Activated CD8-positive, alpha-beta memory T cell treated with anti-CD3 and anti-CD28 coated beads for 1 hour (primary cell): ENCODE data around the gene ZNF322.

ENCODE experiments used
- DNase-seq, 2 donors: peaks; one replicate each; pipeline ENCODE4 v3.0.0-alpha.2; 2020; ENCODE audit warnings: low read depth in 1 of 2; ENCODE audit errors: extremely low read depth in 1 of 2

ZNF322 gene

GRCh38 chr6:26613689-26614683, 45.6 kb downstream of the ZNF322 start:
- no peak for DNase-seq

DNA sequence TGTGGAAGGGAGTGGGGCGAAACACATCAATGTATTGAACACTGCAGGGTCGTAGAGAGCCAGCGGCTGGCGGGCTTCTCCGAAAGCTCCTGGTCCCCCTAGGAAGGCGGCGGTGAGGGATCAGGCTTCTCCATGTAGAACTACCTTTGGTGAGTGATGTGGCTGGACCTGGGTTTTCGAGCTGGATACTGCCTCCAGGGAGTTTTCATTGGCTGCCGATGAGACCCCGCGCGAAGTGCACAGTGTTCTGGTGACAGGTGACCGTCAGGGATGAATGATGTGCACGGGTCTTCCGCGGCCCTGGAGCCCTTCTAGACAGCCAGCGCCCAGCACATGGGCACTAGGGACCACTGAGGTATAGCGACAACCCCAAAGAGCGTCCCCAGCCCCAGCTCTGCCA, 46.3 kb downstream of the ZNF322 start:
- DNase-seq = no peak

- DNase-seq = no peak
Observed at GRCh38 chr6:26611599-26611998, 47.9 kb downstream of the ZNF322 start.

GRCh38 chr6:26609463-26609862, 50.1 kb downstream of the ZNF322 start:
- no peak for DNase-seq

DNA sequence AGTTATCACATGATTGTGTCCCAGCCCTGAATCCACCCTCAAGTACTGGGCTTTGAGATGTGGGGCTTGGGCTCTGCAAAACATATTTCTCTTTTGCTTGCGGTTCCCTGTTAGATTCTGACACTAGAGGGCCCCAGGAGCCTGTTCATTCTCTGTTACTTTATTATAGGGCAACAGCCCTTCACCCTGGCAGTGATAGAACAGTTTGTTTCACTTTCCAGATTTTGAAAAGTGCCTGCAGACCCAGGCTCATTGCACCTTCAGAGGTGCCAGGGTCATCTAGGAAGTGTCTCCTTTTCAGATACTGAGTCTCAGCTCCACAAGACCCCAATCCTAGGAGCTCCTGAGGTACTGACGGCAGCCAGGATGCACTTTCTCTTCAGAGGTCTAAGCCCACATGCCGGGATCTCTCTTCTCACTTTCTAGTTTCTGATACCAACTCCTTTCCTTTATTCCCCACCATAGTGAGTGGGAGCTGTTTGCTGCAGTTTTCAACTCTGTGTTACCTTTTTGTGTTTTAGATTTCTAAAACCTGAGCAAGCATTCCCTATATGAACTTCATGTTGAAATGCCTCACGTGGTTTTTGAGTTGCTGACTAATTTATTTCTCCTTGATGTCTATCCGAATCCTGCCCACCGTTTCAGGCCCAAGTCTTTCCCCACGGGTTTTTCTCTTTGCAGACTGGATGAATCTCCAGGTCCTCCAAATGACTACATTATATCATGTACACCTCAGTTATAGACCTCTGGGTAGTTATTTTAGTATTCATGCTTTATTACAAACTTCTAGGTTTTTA, 51.9 kb downstream of the ZNF322 start:
- DNase-seq = no peak

DNA sequence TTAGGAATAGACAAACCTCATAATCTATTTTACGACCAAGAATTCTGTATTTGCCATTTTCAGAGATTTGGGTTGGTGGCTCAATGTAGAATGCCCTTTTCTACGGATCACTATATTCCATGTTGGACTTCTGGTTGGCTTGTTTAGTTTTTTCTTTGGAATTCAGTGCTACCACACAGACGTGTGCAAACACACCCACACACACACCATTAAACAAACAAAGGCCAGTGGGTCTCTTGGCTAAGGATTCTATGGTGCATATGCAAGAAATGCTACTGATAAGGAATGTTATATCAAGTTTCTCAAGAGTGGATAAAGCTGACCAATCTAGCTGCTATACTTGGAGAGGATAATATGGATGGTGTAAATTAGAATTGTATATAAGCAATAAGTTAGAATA, 54.7 kb downstream of the ZNF322 start:
- no peak for DNase-seq

GRCh38 chr6:26604026-26604425, 55.5 kb downstream of the ZNF322 start:
- DNase-seq = no peak

- no peak for DNase-seq
Observed at GRCh38 chr6:26602262-26602661, 57.3 kb downstream of the ZNF322 start.

GRCh38 chr6:26600759-26601158, 58.8 kb downstream of the ZNF322 start:
- no peak for DNase-seq

- DNase-seq = no peak
Observed at GRCh38 chr6:26599591-26599990, 60.0 kb downstream of the ZNF322 start.

- DNase-seq = no peak
Observed at GRCh38 chr6:26599134-26599533, 60.4 kb downstream of the ZNF322 start.

DNA sequence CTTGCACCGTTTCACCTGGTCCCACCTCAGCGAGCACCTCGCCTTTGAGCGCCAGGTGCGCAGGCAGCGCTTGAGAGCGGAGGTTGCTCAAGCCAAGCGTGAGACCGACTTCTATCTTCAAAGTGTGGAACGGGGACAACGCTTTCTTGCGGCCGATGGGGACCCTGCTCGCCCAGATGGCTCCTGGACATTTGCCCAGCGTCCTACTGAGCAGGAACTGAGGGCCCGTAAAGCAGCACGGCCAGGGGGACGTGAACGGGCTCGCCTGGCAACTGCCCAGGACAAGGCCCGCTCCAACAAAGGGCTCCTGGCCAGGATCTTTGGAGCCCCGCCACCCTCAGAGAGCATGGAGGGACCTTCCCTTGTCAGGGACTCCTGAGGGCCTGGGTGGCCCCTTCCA, 61.3 kb downstream of the ZNF322 start:
- no peak for DNase-seq

GRCh38 chr6:26597821-26598220, 61.7 kb downstream of the ZNF322 start:
- no peak for DNase-seq

- no peak for DNase-seq
Observed at GRCh38 chr6:26597389-26597766, 62.2 kb downstream of the ZNF322 start.

- peak; percentile 93 to 95 for DNase-seq
Observed at GRCh38 chr6:26596579-26597388, 62.8 kb downstream of the ZNF322 start, which contains the start of gene ABT1. Gene ABT1 (plus strand): TSS chr6:26596953. CDS start chr6:26596983, 30 bp downstream.

- DNase-seq = peak; percentile 63 to 86
Observed at GRCh38 chr6:26595669-26596269, 63.8 kb downstream of the ZNF322 start.

DNA sequence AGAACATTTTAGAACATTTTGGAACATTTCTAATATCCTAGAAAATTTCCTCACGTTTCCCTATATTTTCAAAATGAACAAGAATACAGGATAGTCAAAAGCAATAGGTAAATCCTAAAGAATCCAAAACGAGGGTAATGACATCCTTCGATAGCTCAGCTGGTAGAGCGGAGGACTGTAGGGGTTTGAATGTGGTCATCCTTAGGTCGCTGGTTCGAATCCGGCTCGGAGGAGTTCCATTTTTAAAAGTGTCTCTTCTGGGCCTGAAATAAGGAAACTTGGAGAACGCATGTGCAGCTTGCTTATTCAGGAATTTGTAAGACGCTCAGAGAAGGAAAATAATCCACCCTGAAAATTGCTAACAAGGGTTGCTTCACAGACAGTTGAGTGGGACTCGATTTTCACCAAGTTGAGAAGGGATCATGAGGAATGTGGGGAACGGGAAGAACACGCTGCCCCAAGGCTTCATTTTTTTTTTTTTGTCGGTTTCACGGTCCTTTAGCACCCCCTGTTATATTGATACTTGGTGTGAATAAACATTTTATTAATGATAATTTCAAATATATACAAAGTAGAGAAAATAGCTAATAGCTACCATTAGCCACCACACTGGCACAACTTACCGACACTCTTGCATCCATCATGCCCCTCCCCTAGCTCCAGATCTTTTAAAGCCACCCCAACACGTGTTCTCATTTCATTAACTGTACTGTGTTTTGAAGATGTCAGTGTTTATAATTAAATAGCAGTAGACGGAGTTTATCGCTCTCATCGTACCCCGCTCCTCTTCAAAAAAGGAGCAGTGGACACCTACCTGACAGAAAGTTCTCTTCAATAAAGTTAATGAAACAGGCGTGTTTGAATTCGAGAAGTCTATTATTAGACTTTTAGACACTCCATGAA, 64.6 kb downstream of the ZNF322 start:
- DNase-seq = no peak

- no peak for DNase-seq
Observed at GRCh38 chr6:26594131-26594498, 65.4 kb downstream of the ZNF322 start.

DNA sequence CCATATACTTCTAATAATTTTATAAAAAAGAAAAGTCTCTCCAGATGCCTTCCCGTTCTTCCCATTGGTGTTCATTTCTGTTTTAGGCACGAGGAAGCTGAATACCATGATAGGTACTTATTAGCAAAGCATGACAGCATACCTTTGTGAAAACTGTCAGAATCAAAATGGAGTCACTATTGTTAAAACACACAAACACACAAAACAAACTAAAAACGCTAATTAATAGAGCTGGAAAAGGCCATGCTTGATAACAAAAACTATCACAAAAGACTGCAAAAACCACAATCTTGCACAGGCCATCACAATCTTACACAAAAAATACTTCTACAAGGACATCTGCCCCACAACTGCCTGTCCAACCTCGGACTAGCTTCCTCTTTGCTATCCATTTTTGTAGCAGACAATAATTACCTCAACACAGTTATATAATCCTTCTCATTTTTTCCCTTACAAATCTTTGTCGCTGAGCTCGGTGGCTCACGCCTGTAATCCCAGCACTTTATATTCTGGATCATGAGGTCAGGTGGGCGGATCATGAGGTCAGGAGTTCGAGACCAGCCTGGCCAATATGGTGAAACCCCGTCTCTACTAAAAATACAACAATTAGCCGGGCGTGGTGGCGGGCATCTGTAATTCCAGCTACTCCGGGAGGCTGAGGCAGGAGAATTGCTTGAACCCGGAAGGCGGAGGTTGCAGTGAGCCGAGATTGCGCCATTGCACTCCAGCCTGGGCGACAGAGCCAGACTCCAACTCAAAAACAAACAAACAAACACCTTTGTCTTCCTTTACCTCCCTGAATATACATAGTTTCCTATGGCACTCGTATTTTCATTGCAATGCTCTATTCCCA, 66.0 kb downstream of the ZNF322 start:
- no peak for DNase-seq
